ENCODE measurements around the gene GDF2. TPM values are rescaled to one million over a fixed set of nuclear protein-coding genes. Genes with fewer than 3 reads are reported as not detected.

Gene GDF2
- total and polyA plus RNA-seq, 4 donors: not detected

DNA sequence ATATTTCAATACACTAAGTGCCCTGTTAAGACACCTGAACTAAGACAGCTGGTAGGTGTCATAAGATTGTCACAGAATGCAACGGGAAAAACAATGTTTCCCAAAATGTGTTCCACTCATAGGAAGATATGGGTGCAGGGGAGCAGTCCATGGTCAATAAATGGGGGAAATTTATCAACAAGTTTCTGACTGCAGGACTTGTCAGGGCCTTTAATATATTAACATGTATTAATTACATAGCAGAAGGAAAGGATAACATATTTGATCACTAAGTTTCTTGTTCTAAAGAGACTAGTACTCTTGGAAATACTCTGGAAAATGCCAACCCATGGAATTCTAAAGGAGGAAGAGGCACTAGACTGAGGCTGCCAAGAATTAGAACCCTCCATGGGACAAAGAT lies 32.6 kb downstream of the GDF2 start:
- no peak overlapping the region for H3K4me3 ChIP-seq
- no peaks in the 10 kb centered on the region for H3K4me1 ChIP-seq (ENCODE audit: control insufficient read depth in 5 of 5, insufficient read depth in 5 of 5, low read length in 5 of 5)
- ATAC-seq (ENCODE audit: insufficient read depth, low FRiP score) (no peak), DNase-seq (peak in 1 of 3 donors; percentile 2)
- H3K9ac ChIP-seq (ENCODE audit: insufficient read depth in 1 of 2, low read length in 2 of 2): no peak overlapping the region
- H3K9me3 ChIP-seq (ENCODE audit: control insufficient read depth in 4 of 4, insufficient read depth in 3 of 4, low read length in 3 of 4): no peaks in the 10 kb centered on the region
- WGBS, 2 donors: 84 to 93% methylated on average over 1 of the region's 1 CpG
- H3K27ac ChIP-seq (ENCODE audit: low read depth in 1 of 2, low read length in 1 of 2): no peak overlapping the region
- TF ChIP-seq, protein P1, sequence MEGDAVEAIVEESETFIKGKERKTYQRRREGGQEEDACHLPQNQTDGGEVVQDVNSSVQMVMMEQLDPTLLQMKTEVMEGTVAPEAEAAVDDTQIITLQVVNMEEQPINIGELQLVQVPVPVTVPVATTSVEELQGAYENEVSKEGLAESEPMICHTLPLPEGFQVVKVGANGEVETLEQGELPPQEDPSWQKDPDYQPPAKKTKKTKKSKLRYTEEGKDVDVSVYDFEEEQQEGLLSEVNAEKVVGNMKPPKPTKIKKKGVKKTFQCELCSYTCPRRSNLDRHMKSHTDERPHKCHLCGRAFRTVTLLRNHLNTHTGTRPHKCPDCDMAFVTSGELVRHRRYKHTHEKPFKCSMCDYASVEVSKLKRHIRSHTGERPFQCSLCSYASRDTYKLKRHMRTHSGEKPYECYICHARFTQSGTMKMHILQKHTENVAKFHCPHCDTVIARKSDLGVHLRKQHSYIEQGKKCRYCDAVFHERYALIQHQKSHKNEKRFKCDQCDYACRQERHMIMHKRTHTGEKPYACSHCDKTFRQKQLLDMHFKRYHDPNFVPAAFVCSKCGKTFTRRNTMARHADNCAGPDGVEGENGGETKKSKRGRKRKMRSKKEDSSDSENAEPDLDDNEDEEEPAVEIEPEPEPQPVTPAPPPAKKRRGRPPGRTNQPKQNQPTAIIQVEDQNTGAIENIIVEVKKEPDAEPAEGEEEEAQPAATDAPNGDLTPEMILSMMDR (IDR thresholded peaks at IDR 0.05; ENCODE audit: control extremely low read depth, extremely low read depth): no peak
- H3K36me3 ChIP-seq (ENCODE audit: control insufficient read depth in 4 of 4, insufficient read depth in 4 of 4, low read length in 4 of 4): no peaks in the 10 kb centered on the region
- no peaks in the 10 kb centered on the region for H3K27me3 ChIP-seq (ENCODE audit: control insufficient read depth in 3 of 3, insufficient read depth in 3 of 3, low read length in 2 of 3)

DNA sequence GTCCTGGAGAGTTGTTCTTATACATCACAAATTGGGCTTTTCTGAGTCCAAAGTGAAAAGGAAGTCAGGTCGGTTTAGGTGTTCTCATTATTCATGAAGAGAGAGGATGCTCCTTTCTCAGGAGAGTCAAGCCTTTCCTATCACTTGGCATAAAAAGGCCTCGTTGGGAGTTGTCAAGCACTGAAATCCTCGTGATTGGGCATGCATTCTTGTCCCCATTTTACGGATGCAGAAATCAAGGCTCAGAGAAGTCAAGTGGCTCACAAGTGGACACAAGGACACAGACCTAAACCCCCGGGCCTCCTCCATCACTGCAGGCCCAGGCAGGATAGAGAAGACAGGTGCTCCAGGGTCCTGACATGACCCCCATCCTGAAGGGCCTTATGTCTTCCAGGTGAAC lies 34.5 kb downstream of the GDF2 start:
- Histone ChIP-seq H3K4me1 (ENCODE audit: control insufficient read depth in 5 of 5, insufficient read depth in 5 of 5, low read length in 5 of 5) (no peaks in the 10 kb centered on the region), H3K27me3 (ENCODE audit: control insufficient read depth in 3 of 3, insufficient read depth in 3 of 3, low read length in 2 of 3) (no peaks in the 10 kb centered on the region), H3K9ac (ENCODE audit: insufficient read depth in 1 of 2, low read length in 2 of 2) (no peak overlapping the region), H3K4me3 (no peak overlapping the region), H3K9me3 (ENCODE audit: control insufficient read depth in 4 of 4, insufficient read depth in 3 of 4, low read length in 3 of 4) (no peaks in the 10 kb centered on the region), H3K36me3 (ENCODE audit: control insufficient read depth in 4 of 4, insufficient read depth in 4 of 4, low read length in 4 of 4) (no peaks in the 10 kb centered on the region), H3K27ac (ENCODE audit: low read depth in 1 of 2, low read length in 1 of 2) (no peak overlapping the region)
- DNase-seq (peak in 1 of 3 donors; percentile 8), ATAC-seq (ENCODE audit: insufficient read depth, low FRiP score) (no peak)
- 83 to 85% methylated on average over 5 of the region's 5 CpGs for WGBS, 2 donors
- TF ChIP-seq, protein P1 (IDR thresholded peaks at IDR 0.05; ENCODE audit: control extremely low read depth, extremely low read depth): no peak

DNA sequence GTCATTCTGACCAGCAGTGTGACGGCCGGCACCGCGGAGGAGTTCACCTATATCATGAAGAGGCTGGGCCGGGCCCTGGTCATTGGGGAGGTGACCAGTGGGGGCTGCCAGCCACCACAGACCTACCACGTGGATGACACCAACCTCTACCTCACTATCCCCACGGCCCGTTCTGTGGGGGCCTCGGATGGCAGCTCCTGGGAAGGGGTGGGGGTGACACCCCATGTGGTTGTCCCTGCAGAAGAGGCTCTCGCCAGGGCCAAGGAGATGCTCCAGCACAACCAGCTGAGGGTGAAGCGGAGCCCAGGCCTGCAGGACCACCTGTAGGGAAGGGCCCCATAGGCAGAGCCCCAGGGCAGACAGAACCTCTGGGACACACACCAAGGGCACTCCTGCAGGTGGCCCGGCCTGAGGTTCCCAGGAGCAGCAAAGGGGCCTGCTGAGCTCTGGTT lies 34.9 kb downstream of the GDF2 start:
- Histone ChIP-seq H3K4me1 (ENCODE audit: control insufficient read depth in 5 of 5, insufficient read depth in 5 of 5, low read length in 5 of 5) (no peaks in the 10 kb centered on the region), H3K4me3 (no peak overlapping the region), H3K9ac (ENCODE audit: insufficient read depth in 1 of 2, low read length in 2 of 2) (no peak overlapping the region), H3K36me3 (ENCODE audit: control insufficient read depth in 4 of 4, insufficient read depth in 4 of 4, low read length in 4 of 4) (no peaks in the 10 kb centered on the region), H3K27ac (ENCODE audit: low read depth in 1 of 2, low read length in 1 of 2) (no peak overlapping the region), H3K9me3 (ENCODE audit: control insufficient read depth in 4 of 4, insufficient read depth in 3 of 4, low read length in 3 of 4) (no peaks in the 10 kb centered on the region), H3K27me3 (ENCODE audit: control insufficient read depth in 3 of 3, insufficient read depth in 3 of 3, low read length in 2 of 3) (no peaks in the 10 kb centered on the region)
- ATAC-seq (ENCODE audit: insufficient read depth, low FRiP score): no peak
- peak in 1 of 3 donors; percentile 11 for DNase-seq
- TF ChIP-seq, protein P1 (IDR thresholded peaks at IDR 0.05; ENCODE audit: control extremely low read depth, extremely low read depth): no peak
- 95 to 97% methylated on average over 12 of the region's 12 CpGs for WGBS, 2 donors

DNA sequence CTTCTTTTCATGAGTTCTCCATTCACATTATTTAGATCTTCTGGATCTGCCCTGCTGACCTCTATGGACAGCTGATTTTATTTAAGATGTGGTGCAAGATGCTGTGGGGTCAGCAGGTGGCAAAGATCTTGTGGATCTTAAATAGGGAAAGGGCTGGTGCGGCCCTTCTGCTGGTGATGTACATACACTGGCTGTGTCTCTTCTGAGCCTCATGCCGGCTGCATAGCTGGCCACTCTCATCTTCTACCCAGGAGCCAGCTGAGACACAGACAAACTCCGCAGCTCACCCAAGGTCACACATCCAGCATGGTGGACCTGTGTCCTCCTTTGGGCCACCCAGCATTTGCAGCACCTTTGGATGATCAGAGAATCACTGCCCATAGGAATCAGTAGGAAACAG lies 35.7 kb downstream of the GDF2 start:
- H3K27ac ChIP-seq (ENCODE audit: low read depth in 1 of 2, low read length in 1 of 2): no peak overlapping the region
- TF ChIP-seq, protein P1 (IDR thresholded peaks at IDR 0.05; ENCODE audit: control extremely low read depth, extremely low read depth): no peak
- no peaks in the 10 kb centered on the region for H3K36me3 ChIP-seq (ENCODE audit: control insufficient read depth in 4 of 4, insufficient read depth in 4 of 4, low read length in 4 of 4)
- H3K4me1 ChIP-seq (ENCODE audit: control insufficient read depth in 5 of 5, insufficient read depth in 5 of 5, low read length in 5 of 5): no peaks in the 10 kb centered on the region
- no peaks in the 10 kb centered on the region for H3K9me3 ChIP-seq (ENCODE audit: control insufficient read depth in 4 of 4, insufficient read depth in 3 of 4, low read length in 3 of 4)
- H3K27me3 ChIP-seq (ENCODE audit: control insufficient read depth in 3 of 3, insufficient read depth in 3 of 3, low read length in 2 of 3): no peaks in the 10 kb centered on the region
- peak in 1 of 3 donors; percentile 4 for DNase-seq
- H3K4me3 ChIP-seq: no peak overlapping the region
- H3K9ac ChIP-seq (ENCODE audit: insufficient read depth in 1 of 2, low read length in 2 of 2): no peak overlapping the region
- no peak for ATAC-seq (ENCODE audit: insufficient read depth, low FRiP score)
- 96 to 100% methylated on average over 2 to 3 of the region's 3 CpGs for WGBS, 2 donors

Data from lung (tissue), 12 donors.